IPS-18a (cell line): ENCODE measurements around the gene ZNF438.
"Not testable (repeated sequence)": the region's sequence is repeated elsewhere in the genome, so short reads cannot be mapped to it uniquely, and the experiment has no call there.

Experiments used
- H3K27ac ChIP-seq: one replicate; pipeline ENCODE4 v1.5.1; 2013; ENCODE audit warnings: low read length
- H3K27me3 ChIP-seq: one replicate; pipeline ENCODE4 v1.6.1; 2013; ENCODE audit warnings: mild to moderate bottlenecking, low read length; ENCODE audit not compliant: control insufficient read depth, insufficient read depth
- H3K36me3 ChIP-seq: one replicate; pipeline ENCODE4 v1.6.1; 2013; ENCODE audit warnings: low read depth, low read length; ENCODE audit not compliant: control insufficient read depth
- H3K4me1 ChIP-seq: one replicate; pipeline ENCODE4 v1.6.1; 2013; ENCODE audit warnings: low read depth, low read length; ENCODE audit not compliant: control insufficient read depth
- H3K4me3 ChIP-seq: one replicate; pipeline ENCODE4 v1.5.1; 2013; ENCODE audit warnings: low read length
- H3K9ac ChIP-seq: one replicate; pipeline ENCODE4 v1.6.1; 2013; ENCODE audit warnings: mild to moderate bottlenecking, low read length, moderate library complexity
- H3K9me3 ChIP-seq: one replicate; pipeline ENCODE4 v1.6.1; 2013; ENCODE audit warnings: low read depth, low read length; ENCODE audit not compliant: control insufficient read depth

Gene ZNF438

DNA sequence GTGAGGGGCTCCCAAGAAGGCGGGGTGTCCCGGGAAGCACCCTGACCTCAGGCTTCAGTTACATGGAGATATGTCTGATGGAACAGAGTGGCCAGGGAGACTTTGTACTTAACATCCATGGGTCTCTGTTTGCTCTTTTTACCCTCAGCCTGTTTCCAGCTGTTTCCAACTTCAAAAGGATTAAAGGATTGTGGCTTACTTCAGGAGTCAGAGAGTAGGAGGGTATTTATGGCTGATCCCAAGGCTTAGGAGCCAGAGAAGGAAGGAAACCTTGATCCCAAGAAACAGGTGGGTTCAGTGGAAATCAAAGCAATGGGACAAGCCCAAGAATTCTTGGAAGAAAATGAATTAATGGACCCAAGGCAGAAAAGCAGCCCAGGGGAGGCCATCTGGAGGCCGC is 37.7 kb upstream of the ZNF438 start:
- Histone ChIP-seq H3K36me3 (no peaks in the 10 kb centered on the region), H3K27me3 (no peaks in the 10 kb centered on the region), H3K4me3 (no peak overlapping the region), H3K9me3 (no peaks in the 10 kb centered on the region), H3K4me1 (peaks cover 19% of the 10 kb centered on the region), H3K27ac (no peak overlapping the region), H3K9ac (no peak overlapping the region)

GRCh38 chr10:31064348-31064747 is 32.7 kb upstream of the ZNF438 start:
- no peak overlapping the region for H3K4me3 ChIP-seq
- no peaks in the 10 kb centered on the region for H3K27me3 ChIP-seq
- H3K9me3 ChIP-seq: no peaks in the 10 kb centered on the region
- H3K36me3 ChIP-seq: no peaks in the 10 kb centered on the region
- no peak overlapping the region for H3K27ac ChIP-seq
- H3K9ac ChIP-seq: no peak overlapping the region
- no peaks in the 10 kb centered on the region for H3K4me1 ChIP-seq

DNA sequence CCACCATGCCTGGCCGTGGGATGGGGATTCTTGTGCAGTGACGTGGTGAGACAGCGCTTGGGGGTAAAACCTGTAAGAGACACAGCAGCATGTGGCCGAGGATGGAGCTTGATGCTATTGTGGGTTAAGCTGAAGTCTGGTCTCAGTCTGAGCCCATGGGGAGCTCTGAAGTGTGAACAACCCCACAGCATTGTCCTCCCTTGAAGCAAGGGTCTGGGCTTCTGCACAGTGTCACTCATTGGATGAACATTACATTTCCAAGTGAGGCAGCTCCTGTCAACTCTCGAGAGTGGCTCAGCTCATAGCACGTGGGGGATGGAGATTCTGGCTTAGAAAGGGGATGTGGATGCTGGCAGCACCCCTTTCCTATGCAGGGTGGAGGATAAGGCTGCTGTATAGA is 32.2 kb upstream of the ZNF438 start:
- Histone ChIP-seq H3K27me3 (no peaks in the 10 kb centered on the region), H3K36me3 (no peaks in the 10 kb centered on the region), H3K4me1 (no peaks in the 10 kb centered on the region), H3K27ac (no peak overlapping the region), H3K4me3 (no peak overlapping the region), H3K9me3 (no peaks in the 10 kb centered on the region), H3K9ac (no peak overlapping the region)

- no peak overlapping the region for H3K9ac ChIP-seq
- no peaks in the 10 kb centered on the region for H3K27me3 ChIP-seq
- H3K4me3 ChIP-seq: no peak overlapping the region
- H3K4me1 ChIP-seq: no peaks in the 10 kb centered on the region
- H3K9me3 ChIP-seq: no peaks in the 10 kb centered on the region
- no peak overlapping the region for H3K27ac ChIP-seq
- no peaks in the 10 kb centered on the region for H3K36me3 ChIP-seq
Observed at GRCh38 chr10:31062856-31063255, 31.2 kb upstream of the ZNF438 start.

DNA sequence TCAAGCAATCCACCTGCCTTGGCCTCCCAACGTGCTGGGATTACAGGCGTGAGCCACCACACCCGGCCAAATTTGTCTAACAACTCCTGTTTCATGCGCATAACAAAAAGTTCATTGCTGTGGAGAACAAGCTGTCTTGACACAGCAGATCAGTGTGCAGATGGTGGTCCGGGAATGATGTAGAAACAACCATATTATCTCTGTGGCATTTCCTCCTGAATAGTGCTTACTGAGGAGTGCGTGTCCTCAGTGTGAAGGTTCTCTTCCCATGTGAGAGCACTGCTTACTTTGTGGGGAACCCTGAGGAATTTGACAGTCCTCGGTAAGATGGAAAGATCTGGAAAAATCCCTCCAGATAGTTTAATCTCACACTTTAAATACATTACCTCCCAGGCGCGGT is 30.3 kb upstream of the ZNF438 start:
- Histone ChIP-seq H3K9ac (no peak overlapping the region), H3K27ac (no peak overlapping the region), H3K27me3 (no peaks in the 10 kb centered on the region), H3K36me3 (no peaks in the 10 kb centered on the region), H3K9me3 (no peaks in the 10 kb centered on the region), H3K4me3 (no peak overlapping the region), H3K4me1 (no peaks in the 10 kb centered on the region)

- no peaks in the 10 kb centered on the region for H3K36me3 ChIP-seq
- H3K9me3 ChIP-seq: no peaks in the 10 kb centered on the region
- H3K9ac ChIP-seq: no peak overlapping the region
- H3K27ac ChIP-seq: no peak overlapping the region
- H3K4me1 ChIP-seq: no peaks in the 10 kb centered on the region
- H3K4me3 ChIP-seq: no peak overlapping the region
- no peaks in the 10 kb centered on the region for H3K27me3 ChIP-seq
Observed at GRCh38 chr10:31058795-31059703, 27.4 kb upstream of the ZNF438 start.

- not testable (repeated sequence) for H3K27ac ChIP-seq, H3K9ac ChIP-seq, H3K27me3 ChIP-seq, H3K9me3 ChIP-seq, H3K36me3 ChIP-seq, H3K4me3 ChIP-seq, H3K4me1 ChIP-seq
Observed at GRCh38 chr10:31056678-31057077, 25.0 kb upstream of the ZNF438 start.

DNA sequence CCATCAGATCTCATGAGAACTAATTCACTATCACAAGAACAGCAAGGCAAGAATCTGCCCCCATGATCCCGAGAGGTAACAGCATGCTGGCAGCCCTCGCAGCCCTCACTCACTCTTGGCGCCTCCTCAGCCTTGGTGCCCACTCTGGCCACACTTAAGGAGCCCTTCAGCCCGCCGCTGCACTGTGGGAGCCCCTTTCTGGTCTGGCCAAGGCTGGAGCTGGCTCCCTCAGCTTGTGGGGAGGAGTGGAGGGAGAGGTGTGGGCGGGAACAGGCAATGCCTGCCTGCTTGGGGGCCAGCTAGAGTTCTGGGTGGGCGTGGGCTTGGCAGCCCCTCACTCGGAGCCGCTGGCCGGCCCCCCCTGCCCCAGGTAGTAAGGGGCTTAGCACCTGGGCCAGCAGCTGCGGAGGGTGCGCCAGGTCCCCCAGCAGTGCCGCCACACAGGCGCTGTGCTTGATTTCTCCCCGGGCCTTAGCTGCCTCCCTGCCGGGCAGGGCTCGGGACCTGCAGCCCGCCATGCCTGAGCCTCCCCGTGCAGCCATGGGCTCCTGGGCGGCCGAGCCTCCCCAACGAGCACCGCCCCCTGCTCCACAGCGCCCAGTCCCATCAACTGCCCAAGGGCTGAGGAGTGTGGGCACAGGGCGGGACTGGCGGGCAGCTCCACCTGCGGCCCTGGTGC is 24.0 kb upstream of the ZNF438 start:
- Histone ChIP-seq H3K4me1 (no peaks in the 10 kb centered on the region), H3K4me3 (no peak overlapping the region), H3K27me3 (no peaks in the 10 kb centered on the region), H3K9ac (no peak overlapping the region), H3K9me3 (peaks cover 6% of the 10 kb centered on the region), H3K36me3 (no peaks in the 10 kb centered on the region), H3K27ac (no peak overlapping the region)

DNA sequence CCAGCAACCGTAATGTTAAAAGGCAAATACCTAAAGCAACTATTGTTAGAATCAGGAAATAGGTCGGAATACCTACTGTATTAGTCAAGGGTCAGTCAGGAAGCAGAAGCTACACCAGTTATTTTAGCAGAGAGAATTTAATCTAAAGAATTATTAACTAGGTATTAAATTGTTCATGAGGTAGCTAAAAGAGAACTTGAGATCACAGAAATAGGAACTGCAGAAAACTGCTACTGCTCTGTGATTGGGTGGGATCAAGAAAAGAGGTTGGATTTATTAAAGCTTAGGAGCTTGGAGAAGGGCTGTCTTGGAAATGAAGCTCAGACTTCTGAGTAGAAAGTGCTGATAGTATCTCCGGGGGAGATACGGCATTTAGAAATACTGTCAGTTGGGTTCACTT is 20.0 kb upstream of the ZNF438 start:
- Histone ChIP-seq H3K36me3 (no peaks in the 10 kb centered on the region), H3K4me1 (no peaks in the 10 kb centered on the region), H3K4me3 (no peak overlapping the region), H3K9me3 (peaks cover 6% of the 10 kb centered on the region), H3K27ac (no peak overlapping the region), H3K27me3 (no peaks in the 10 kb centered on the region), H3K9ac (no peak overlapping the region)

DNA sequence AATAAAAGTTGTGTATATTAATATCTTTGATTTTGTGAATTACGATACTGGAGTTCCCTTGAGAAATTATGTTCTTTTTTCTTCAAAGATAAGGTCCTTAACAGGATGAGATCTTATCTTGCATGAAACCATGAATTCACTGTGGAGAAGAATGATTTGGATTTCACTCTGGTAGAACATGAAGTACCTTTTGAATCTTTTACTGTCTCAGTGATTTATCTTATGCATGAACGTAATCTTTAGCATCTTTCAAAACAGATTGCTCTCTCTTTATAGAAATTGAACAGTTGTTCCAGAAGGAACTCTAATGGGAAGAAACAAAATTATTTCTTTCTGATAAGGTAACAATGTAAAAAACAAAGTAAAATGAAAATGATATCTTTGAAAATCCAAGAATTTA is 11.0 kb upstream of the ZNF438 start:
- Histone ChIP-seq H3K4me3 (no peak overlapping the region), H3K36me3 (no peaks in the 10 kb centered on the region), H3K27me3 (no peaks in the 10 kb centered on the region)

DNA sequence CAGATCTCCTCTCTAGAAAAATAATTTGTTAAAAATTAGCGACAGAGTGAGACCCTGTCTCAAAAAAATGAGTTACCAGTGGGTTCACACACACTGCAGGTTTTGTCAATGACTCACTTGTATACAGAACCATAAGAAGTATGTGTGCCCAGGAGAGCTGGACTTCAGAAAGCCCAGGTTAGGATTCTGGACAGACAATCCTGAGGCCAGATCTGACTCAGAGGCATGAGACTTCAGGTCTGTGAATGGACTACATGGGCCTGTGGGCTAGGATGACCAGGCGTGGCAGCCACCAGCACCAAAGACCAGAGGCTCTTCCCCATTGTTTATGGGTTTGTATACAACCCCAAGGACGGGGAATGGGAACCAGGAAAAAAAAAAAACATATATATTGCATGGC is 9.3 kb upstream of the ZNF438 start:
- no peaks in the 10 kb centered on the region for H3K27me3 ChIP-seq
- no peaks in the 10 kb centered on the region for H3K9me3 ChIP-seq
- H3K4me3 ChIP-seq: no peak overlapping the region
- H3K9ac ChIP-seq: no peak overlapping the region
- no peak overlapping the region for H3K27ac ChIP-seq
- H3K36me3 ChIP-seq: no peaks in the 10 kb centered on the region
- H3K4me1 ChIP-seq: peaks cover 5% of the 10 kb centered on the region

More for the DNA sequence above, 11.0 kb upstream of the ZNF438 start:
- Histone ChIP-seq H3K9ac (no peak overlapping the region), H3K9me3 (no peaks in the 10 kb centered on the region), H3K27ac (no peak overlapping the region), H3K4me1 (no peaks in the 10 kb centered on the region)

GRCh38 chr10:31039006-31039405 is 7.3 kb upstream of the ZNF438 start:
- not testable (repeated sequence) for H3K4me3 ChIP-seq, H3K9ac ChIP-seq, H3K9me3 ChIP-seq, H3K27ac ChIP-seq, H3K36me3 ChIP-seq
- Histone ChIP-seq H3K4me1 (peaks cover 19% of the 10 kb centered on the region), H3K27me3 (peaks cover 13% of the 10 kb centered on the region)
